ENCODE data around the gene PPP2R3B.
"Not testable (repeated sequence)": the region's sequence is repeated elsewhere in the genome, so short reads cannot be mapped to it uniquely, and the experiment has no call there.

PPP2R3B gene

GRCh38 chrX:404656-405055 lies 17.9 kb upstream of the PPP2R3B start:
- no peak for DNase-seq

GRCh38 chrX:402857-403256 lies 16.1 kb upstream of the PPP2R3B start:
- DNase-seq = no peak

GRCh38 chrX:400258-400657 lies 13.6 kb upstream of the PPP2R3B start:
- no peak for DNase-seq

DNA sequence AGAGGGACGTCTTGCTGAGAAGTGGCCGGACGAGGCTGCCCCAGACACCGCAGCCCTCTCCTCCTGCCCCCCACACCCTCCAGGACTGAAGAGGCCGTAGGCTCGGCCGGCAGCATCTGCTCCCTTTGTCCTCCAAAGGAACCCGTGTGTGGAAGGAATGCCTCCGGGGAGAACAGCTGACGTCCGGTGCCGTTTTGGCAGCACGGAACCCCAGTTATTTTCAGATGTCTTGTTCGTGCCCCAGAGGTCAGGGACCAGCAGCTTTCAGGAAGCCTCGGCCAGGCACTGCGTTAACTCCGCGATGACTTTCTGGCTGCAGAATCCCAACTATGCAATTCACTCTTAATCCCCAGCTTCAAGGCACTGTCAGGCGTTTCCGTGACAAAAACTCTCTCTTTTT lies 10.9 kb upstream of the PPP2R3B start:
- DNase-seq = no peak

DNA sequence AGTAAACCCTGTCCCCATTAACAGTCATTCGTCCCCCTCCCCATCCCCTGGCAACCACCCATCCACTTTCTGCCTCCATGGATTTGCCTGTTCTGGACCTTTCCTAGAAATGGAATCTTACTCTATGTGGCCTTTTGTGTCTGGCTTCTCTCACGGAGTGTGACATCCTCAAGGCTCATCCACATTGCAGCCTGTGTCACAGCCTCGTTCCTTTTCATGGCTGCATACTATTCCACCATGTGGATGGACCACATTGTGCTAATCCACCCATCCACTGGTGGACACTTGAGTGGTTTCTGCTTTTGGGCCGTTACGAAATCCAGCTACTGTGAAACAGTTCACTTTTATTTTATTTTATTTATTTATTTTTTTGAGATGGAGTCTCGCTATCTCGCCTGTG lies 8.1 kb upstream of the PPP2R3B start:
- DNase-seq = no peak

DNA sequence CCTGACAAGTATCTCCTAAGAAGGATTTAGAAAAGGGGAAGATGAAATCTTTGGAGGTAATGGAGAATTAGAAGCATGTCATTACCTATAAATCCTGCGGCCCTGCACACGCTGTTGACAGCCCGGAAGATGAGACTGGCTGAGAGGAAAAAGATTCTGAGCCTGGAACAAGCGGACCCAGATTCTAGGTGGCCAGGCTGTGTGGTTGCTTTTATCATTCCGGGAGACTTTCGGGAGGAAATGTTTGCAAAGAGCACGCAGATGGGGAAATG lies 5.8 kb upstream of the PPP2R3B start:
- no peak for DNase-seq

DNA sequence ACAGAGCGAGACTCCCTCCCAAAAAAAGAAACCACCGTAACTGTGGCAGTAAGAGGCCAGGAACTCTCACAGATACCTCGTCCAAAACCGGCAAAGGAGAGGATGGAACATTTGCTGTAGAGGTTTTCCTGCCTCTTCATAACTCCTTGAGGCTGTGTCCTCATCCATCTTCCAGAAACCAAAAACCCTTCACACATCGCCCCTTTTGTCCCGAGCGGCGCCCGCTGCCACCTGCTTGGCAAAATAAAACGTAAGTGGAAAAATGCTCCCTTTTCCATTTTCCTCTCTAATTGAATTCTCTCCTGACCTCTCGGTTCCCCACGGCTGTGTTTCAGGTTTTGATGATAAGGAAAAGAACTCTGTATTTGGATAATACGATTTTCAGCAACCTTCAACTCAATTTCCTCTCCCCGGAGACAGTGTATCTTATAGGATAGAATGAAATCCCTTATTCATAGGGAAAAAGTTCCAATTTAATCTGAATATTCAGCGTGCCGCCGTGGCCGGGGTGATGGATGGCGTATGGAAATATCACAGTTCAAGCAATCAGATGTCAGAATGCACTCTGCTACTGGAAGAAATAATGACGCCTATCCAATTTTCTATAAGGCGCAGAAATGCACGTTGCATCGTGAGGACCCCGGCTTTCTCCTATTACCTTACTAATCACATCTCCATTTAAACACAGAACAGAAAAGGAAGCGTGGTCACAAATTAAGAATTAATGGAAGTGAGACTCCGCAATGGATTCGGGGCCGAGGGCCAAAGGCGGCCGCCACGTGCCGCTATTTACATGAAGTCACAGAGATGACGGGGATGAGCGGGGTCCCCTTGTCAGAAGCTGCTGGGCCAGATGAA lies 5.2 kb upstream of the PPP2R3B start:
- no peak for DNase-seq

DNA sequence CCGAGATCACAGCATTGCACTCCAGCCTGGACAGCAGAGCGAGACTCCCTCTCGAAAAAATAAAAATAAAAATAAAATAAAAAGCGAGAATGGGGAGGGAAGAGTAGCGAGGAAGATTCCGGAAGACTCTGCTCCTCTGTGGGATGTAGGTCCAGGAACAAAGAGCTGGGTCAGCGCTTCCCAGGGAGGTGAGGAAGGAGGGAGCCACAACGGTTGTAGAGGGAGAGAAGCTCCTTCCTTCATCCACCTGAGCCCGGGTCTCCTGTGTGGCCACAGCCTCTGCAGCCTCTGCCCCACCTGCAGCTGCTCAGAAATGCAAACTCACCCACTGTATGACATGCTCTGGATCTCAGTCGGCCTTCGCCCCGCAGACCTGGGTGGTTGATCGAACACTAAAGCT lies 3.8 kb upstream of the PPP2R3B start:
- DNase-seq = no peak

GRCh38 chrX:389021-389441 lies 2.3 kb upstream of the PPP2R3B start:
- no peak for DNase-seq

- no peak for DNase-seq
Observed at GRCh38 chrX:387729-388128, 1.0 kb upstream of the PPP2R3B start.

DNA sequence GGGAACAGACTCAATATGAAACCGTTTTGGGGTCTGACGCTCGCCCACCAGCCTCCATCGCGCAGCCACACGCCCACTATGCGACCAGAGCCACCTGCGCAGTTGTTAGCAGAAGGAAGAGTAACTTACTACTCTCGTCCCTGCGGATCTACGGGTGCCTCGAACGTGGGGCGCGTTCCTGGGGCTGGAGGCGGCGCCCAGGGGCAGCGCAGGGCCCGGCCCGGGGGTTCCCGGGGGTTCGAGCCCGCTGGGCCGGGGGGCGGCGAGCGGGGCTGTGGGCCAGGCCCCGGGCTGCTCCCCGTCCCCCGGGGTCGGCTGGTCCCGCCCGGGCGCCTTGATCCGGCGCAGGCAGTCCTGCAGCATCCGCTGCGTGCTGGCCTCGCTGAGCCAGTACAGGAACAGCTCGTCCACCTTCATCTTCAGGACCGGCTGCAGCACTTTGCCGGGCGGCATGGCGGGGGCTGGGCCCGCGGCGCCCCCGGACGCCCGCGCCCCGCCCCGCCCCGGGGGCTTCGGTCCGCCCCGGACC lies 404 bp downstream of the PPP2R3B start:
- no peak for DNase-seq

- DNase-seq = not testable (repeated sequence)
Observed at GRCh38 chrX:385736-386135, 971 bp downstream of the PPP2R3B start.

GRCh38 chrX:384861-385260 lies 1.8 kb downstream of the PPP2R3B start:
- no peak for DNase-seq

- no peak for DNase-seq
Observed at GRCh38 chrX:378443-378842, 8.3 kb downstream of the PPP2R3B start.

GRCh38 chrX:376206-376605 lies 10.5 kb downstream of the PPP2R3B start:
- not testable (repeated sequence) for DNase-seq

- no peak for DNase-seq
Observed at GRCh38 chrX:375181-376036, 11.3 kb downstream of the PPP2R3B start.

- DNase-seq = no peak
Observed at GRCh38 chrX:374596-374995, 12.1 kb downstream of the PPP2R3B start.

DNA sequence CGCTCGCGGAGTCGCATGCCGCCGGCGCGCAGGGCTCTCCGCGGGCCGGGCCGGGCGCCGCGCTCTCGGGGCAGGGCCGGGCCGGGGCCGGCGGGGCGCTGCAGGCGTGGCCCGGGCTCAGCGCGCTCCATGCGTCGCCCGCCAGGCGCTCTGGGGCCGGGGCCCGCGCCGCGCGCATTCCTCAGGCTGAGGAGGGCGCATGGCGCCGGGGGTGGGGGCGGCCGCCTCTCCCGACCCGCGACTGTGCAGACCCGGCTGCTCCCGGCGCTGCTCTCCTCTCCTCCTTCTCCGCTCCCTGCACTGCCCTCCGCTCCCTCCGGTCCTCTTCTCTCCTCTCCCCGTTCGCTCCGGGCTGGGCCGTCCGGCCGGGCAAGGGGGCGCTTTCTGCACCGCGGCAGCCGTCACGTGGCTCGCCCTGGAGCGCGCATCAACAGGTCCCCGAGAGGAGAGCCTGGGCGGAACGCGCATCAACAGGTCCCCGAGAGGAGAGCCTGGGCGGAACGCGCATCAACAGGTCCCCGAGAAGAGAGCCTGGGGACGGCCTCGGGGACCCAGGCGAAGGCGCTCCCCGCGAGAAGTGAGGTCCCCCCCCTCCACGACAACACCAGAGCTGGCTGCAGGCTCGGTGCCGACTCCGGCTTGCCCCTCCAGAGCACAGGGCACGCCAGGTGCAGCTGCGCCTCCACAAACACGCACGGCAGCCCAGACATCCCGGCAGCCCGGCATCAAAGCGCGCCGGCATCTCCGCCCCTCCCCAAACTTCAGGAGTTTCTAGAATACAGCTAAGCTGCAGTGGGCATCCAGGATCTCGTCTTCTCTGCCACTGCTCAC lies 12.9 kb downstream of the PPP2R3B start:
- no peak for DNase-seq

DNA sequence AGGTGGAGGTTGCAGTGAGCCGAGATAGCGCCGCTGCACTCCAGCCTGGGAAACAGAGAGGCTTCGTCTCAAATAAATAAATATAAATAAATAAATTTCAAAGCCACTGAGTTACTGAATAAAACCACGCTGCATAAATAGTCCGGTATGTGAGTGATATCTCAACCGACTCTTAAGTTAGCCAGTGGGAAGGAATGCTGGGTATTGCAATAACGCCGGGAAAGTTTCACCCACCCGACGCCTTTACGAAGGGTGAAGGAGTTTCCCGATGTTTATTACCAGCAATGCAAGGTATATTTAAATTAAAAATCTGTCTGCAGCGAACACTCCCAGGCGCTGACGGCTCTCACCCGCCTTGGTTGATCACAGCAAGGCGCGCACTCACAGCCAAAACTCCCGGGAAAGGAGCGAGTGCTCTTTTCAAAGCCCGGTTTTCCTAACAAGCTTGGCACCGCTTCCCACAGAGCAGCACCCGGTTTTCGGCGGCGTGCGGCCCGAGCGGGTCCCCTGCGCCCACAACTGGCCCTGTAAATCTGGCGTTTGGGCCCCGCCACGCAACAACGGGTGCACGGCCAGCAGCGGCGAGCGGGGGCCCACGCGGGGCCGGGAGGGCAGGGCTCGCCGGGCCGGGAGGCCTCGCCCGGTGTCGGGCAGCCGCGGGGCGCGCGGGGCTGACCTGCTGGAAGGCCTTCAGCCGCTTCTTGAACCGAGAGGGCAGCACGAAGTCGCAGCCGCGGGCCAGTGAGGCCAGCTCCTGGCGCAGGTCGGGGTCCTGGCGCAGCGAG lies 13.7 kb downstream of the PPP2R3B start:
- no peak for DNase-seq

- no peak for DNase-seq
Observed at GRCh38 chrX:371907-372306, 14.8 kb downstream of the PPP2R3B start.

- DNase-seq = no peak
Observed at GRCh38 chrX:370963-371745, 15.6 kb downstream of the PPP2R3B start.

All from COR-L47 (cell line).